GM18517 (cell line): ENCODE data around the gene CREBBP.
"Not testable (repeated sequence)": the region's sequence is repeated elsewhere in the genome, so short reads cannot be mapped to it uniquely, and the experiment has no call there.

ENCODE experiments used
- ATAC-seq: cut with Tn5 transposase; IDR thresholded peaks from one replicate; pipeline ENCODE4 v1.9.1; 2021; ENCODE audit warnings: mild to moderate bottlenecking, moderate library complexity; ENCODE audit not compliant: unreplicated experiment

Gene CREBBP

DNA sequence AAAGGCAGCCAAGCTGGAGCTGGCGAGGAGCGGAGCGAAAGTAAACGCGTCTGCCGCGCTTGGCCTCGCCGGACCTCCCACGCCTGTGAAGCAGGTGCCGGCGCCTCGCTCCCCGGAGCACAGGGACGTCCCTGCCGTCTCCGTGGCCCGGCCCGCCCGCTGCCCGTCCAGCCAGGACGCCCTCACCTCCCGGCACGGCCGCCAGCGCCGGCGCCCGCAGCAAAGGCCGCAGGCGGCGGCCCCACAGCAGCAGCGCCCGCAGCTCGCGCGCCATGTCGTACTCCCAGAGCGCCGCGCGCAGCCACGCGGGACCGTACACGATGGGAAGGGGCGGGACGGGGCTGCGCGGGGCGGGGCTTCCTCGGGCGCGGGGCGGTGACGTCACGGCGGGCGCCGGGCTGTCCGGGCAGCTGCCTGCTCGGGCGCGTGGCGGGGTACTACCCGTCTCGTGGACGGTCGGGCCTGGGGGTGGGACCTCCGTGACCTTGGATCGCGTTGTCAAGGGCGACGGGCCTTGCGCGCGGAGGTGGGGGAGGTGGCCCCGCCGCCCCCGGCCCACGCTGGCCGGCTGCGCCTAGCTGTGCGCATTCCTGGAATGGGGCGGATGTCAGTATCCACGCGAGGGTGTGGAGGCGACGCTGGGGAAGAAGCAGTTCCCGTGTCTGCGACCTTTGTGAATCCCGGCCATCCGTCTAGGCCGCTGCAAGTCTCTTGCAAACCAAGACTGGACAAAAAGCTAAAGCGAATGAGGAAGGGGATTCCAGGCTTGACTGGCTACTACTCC lies 163.1 kb downstream of the CREBBP start, which contains the start of gene TRAP1:
Gene TRAP1, minus strand, starts transcription at position 290 of the 784 bp plus-strand sequence. Its CDS starts 16 bp downstream, at position 274.
- ATAC-seq: peak; percentile 79

- ATAC-seq: peak; percentile 8
These were observed 163.7 kb downstream of the CREBBP start for GRCh38 chr16:3716831-3717234.

- ATAC-seq: no peak
These were observed 165.1 kb downstream of the CREBBP start for GRCh38 chr16:3715430-3715829.

DNA sequence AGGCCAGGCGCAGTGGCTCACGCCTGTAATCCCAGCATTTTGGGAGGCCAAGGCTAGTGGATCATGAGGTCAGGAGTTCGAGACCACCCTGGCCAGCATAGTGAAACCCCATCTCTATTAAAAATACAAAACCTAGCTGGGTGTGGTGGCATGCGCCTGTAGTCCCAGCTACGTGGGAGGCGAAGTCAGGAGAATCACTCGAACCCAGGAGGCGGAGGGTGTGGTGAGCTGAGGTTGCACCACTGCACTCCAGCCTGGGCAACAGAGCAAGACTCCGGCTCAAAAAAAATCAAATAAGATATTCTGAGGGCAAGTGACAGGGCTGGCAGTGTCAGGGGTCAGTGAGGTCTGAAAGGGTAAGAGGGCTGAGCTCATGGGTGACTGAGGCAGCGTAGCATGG lies 166.1 kb downstream of the CREBBP start:
- not testable (repeated sequence) for ATAC-seq

GRCh38 chr16:3713587-3714242 lies 166.8 kb downstream of the CREBBP start:
- ATAC-seq: no peak

DNA sequence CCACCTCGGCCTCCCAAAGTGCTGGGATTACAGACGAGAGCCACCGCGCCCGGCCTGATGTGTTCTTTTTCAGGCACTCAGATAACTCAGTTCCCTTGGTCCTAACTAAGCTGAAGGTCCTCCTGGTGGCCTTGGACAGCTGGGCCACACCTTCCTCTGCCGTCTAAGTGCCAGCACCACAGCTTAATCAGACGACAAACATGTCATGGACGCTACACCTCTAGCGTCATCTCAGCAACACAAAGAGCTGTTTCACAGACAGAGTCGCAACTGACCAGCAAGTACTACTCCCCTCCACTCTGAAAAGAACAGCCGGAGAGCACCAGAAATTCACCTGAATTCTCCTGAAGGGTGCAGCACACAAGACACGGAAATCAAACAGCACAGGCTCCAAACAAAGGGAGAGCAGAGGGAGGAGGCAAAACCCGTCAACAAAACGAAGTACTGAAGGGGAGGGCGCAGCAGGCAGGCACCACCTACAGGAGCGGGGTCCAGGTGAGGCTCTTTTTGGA lies 167.6 kb downstream of the CREBBP start:
- ATAC-seq: no peak

DNA sequence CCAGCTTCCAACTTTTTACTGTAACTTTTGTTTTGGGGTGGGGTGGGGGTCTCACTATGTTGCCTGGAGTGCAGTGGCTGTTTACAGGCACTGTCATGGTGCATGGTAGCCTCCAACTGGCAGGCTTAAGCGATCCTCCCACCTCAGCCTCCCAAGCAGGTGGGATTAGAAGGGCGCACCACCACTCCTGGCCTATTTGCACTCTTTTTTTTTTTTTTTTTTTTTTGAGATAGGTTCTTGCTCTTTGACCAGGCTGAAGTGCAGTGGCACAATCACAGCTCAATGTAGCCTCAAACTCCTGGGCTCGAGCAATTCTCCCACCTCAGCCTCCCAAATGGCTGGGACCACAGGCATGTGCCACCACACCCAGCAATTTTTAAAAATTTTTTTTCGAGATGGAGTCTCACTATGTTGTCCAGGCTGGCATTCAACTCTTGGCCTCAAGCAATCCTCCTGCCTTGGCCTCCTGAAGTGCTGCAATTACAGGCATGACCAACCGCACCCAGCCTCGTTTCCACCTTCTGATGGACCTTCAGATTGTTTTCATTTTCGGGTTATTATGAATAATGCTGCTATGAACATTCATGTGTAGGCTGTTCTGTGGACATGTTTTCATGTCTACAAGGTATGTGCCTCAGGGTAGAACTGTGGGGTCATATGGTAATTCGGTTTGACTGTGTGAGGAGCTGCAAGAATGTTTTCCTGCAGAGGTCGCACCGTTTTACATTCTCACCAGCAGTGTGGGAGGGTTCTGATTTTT lies 174.1 kb downstream of the CREBBP start:
- ATAC-seq: no peak

GRCh38 chr16:3702082-3702481 lies 178.4 kb downstream of the CREBBP start:
- no peak for ATAC-seq

DNA sequence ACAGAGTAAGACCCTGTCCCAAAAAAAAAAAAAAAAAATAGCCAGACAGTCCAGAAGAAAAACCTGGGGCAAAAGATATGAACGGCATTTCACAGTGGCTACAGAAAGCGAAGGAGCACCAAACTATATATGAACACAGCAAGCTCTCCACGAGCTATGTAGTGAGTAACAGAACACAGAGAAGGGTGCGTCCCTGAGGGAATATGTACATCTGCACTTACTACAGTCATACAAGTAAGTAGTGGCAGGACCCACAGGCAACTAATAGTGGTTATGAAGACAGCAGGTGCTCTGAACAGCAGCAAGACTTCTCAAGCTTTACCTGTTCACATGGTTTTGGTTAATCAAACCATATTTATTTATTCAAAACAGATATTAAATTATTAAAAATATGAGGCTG lies 179.0 kb downstream of the CREBBP start:
- no peak for ATAC-seq

DNA sequence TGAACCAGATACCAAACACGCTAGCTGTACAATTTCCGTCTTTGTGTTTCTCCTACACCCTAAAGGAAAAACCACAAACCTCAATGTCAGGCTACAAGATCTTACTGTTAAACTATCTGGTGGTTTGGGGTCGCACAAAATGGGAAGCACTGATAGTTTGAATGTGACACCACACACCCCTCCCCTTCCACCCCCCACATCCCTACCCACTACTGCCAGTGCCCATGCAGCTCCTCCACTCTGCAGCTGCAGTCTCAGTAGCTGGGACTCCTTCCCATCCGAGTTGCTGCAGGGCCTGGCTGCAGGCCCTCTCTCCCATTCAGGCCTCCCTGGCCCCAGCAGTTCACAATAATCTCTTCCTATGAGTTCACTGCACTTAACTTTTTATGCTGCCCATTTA lies 181.6 kb downstream of the CREBBP start:
- no peak for ATAC-seq

- no peak for ATAC-seq
These were observed 183.9 kb downstream of the CREBBP start for GRCh38 chr16:3696425-3697218.

GRCh38 chr16:3695610-3696369 lies 184.7 kb downstream of the CREBBP start:
- no peak for ATAC-seq

DNA sequence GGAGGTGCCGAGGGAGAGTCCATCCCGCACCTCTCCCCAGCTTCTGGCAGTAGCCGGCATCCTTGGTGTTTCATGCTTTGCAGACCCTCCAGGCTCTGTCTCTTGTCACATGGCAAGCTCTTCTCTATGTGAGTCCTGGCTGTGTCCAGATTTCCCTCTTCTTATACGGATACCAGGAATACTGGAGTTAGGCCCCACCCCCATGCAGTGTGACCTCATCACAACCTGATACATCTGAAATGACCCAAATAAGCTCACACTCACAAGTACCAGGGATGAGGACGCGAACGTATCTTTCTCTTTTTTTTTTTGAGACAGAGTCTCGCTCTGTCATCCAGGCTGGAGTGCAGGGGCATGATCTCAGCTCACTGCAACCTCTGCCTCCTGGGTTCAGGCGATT lies 186.5 kb downstream of the CREBBP start:
- no peak for ATAC-seq

DNA sequence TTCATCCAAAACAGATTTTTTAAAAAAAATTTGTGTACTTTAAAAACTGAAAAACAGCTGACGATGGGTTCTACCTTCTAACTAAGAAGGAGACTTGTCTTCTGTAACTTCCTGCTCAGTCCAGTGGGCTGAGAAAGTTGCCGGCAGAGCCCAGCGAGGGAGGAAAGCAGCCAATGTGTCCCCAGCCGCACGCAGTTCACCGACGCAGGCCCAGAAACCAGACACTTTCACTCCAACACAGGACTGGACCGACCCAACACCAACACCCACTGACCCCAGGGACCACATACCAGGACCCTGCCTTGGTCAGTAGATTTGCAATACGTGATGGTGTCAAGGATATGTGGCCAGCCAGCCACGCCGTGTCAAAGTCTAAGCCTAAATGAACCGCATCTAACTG lies 188.8 kb downstream of the CREBBP start:
- ATAC-seq: no peak

DNA sequence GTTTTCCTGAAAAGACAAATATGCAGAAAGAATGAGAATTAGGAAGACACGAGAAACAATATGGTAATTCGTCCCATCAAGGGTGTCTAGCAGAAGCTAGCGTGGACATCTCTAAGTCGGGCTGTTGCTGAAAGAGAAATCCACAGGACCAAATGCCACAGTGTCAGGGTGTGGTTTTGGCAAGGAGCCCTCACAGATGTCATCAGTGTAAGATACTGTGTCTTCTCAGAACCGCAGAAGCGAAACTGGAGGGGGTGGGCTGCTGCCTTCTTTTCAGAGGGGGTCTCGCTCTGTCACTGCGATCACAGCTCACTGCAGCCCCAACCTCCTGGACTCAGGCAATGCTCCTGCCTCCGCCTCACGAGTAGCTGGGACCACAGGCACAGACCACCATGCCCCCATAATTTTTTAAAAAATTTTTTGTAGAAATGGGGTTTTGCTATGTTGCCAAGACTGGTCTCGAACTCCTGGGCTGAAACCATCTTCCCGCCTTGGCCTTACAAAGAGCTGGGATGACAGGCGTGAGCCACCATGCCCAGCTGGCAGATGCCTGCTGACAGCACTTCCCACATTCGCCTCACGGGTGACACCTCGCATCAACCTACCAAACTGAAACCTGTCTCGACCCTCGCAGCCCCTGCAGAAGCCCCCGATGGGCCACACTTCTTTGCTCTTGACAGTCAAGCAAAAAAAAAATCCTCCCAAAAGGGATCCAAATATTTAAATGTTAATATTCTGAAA lies 189.4 kb downstream of the CREBBP start:
- ATAC-seq: no peak

DNA sequence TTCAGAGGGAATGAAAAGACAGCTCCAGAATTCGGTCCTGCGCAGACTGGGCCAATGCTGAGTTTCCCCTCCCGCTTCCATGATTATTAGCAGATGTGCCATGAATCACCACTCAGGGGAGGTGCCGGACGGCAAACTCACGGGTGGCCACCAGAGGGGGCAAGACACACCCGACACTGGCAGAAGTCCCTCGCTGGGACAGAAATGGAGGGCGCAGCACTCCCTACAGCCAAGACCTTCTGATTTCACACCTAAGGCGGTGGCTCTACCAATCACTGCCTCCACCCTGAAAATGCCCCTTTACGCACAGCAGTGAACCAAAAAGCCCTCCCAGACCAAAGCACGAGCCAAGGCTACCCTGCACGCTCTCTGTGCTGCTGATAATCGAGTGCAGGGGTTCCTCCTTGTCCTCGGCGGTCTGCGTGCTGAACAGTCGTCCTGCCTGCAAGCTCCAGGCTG lies 190.0 kb downstream of the CREBBP start:
- peak; percentile 76 for ATAC-seq

- ATAC-seq: no peak
These were observed 190.8 kb downstream of the CREBBP start for GRCh38 chr16:3689731-3690130.

DNA sequence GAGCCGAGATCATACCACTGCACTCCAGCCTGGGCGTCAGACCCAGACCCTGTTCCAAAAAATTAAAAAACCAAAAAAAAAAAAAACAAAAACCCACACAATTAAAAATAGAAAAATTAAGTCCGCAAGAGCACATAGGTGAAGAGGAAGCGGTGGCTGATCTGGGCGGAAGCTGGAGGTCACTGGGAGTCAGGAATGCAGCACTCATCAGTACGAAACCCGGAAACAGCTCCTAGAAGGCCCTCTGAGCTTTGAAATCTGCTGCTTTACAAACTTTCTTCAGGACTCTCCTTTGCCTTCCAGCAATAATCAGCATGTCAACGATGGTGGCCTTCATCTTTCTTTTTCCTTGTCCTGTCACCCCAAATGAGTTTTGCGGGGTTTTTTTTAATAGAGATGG lies 192.7 kb downstream of the CREBBP start:
- ATAC-seq: no peak

- ATAC-seq: no peak
These were observed 193.5 kb downstream of the CREBBP start for GRCh38 chr16:3687021-3687420.
